T-cell (primary cell): Measurements from ENCODE around the gene MOXD1. TPM values are rescaled to one million over a fixed set of nuclear protein-coding genes. Genes with fewer than 3 reads are reported as not detected.
A peak's percentile ranks its signal among the peaks of the same experiment; 100 is the strongest.
"Not testable (repeated sequence)": the region's sequence is repeated elsewhere in the genome, so short reads cannot be mapped to it uniquely, and the experiment has no call there.

Experiments used
- ATAC-seq, 4 experiments: fragments of 200-7000 bp in 3 of 4; fragments of 150-1000 bp in 1 of 4; cut with Tn5 transposase; replicated peaks in 1 of 4; 1 replicate in 3 of 4; 2 replicates in 1 of 4; pipeline ENCODE4 v1.10.0; 2021; ENCODE audit warnings: moderate library complexity in 3 of 4, mild to moderate bottlenecking in 2 of 4, moderate number of reproducible peaks in 1 of 4
- CTCF ChIA-PET, 2 donors: fragments of 300-600 bp; sonication (Branson Sonifier 250); formaldehyde crosslinking; loops; one replicate each; lab custom pipeline; 2022; ENCODE audit warnings: antibody characterized with exemption in 2 of 2; lab: Charles Lee
- POLR2A ChIA-PET, 2 donors: fragments of 300-600 bp; sonication (Branson Sonifier 250); formaldehyde crosslinking; loops; one replicate each; lab custom pipeline; 2022; ENCODE audit warnings: antibody characterized with exemption in 2 of 2; lab: Charles Lee
- DNase-seq, 35 experiments: peaks; one replicate each; pipeline versions ENCODE4 v3.0.0 to v3.0.0-alpha.2; 2013 to 2023
- H3K27ac ChIP-seq: one replicate; pipeline ENCODE4 v1.5.1; 2013; ENCODE audit warnings: low read length
- H3K27me3 ChIP-seq, 2 experiments: replicated peaks in 1 of 2; 1 replicate in 1 of 2; 2 replicates in 1 of 2; pipeline versions ENCODE4 v1.6.1 to v1.7.0; 2013; ENCODE audit warnings: low read length in 1 of 2, mixed read lengths in 1 of 2; ENCODE audit not compliant: control insufficient read depth in 2 of 2, insufficient read depth in 2 of 2; ENCODE audit errors: extremely low read depth in 1 of 2
- H3K36me3 ChIP-seq, 2 donors: 1 replicate in 1 of 2; 2 replicates in 1 of 2; pipeline versions ENCODE4 v1.6.1 to v1.7.0; 2013; ENCODE audit warnings: low read length in 1 of 2; ENCODE audit not compliant: control insufficient read depth in 2 of 2, insufficient read depth in 1 of 2; ENCODE audit errors: extremely low read depth in 1 of 2
- H3K4me1 ChIP-seq, 2 experiments: 1 replicate in 1 of 2; 2 replicates in 1 of 2; pipeline versions ENCODE4 v1.6.1 to v1.7.0; 2013; ENCODE audit warnings: low read length in 2 of 2, mixed read lengths in 1 of 2; ENCODE audit not compliant: insufficient read depth in 2 of 2, control insufficient read depth in 1 of 2; ENCODE audit errors: extremely low read depth in 1 of 2
- H3K4me3 ChIP-seq, 2 donors: 1 replicate in 1 of 2; 2 replicates in 1 of 2; pipeline versions ENCODE4 v1.5.1 to v1.7.0; 2013; ENCODE audit warnings: mild to moderate bottlenecking in 2 of 2, low read length in 1 of 2, moderate library complexity in 1 of 2; ENCODE audit not compliant: control insufficient read depth in 1 of 2; ENCODE audit errors: extremely low read depth in 1 of 2
- H3K9me3 ChIP-seq: 2 replicates; pipeline ENCODE4 v1.7.0; 2013
- H3K27ac Mint-ChIP-seq, 2 donors: one replicate each; pipeline ENCODE4 v1.8.0; 2020 to 2021; ENCODE audit warnings: mild to moderate bottlenecking in 2 of 2, mixed read lengths in 2 of 2
- H3K27me3 Mint-ChIP-seq, 2 donors: one replicate each; pipeline ENCODE4 v1.8.0; 2021 to 2022; ENCODE audit warnings: mixed read lengths in 2 of 2
- H3K36me3 Mint-ChIP-seq: one replicate; pipeline ENCODE4 v1.8.0; 2021; ENCODE audit warnings: mixed read lengths
- H3K4me1 Mint-ChIP-seq, 3 donors: one replicate each; pipeline ENCODE4 v1.8.0; 2020 to 2022; ENCODE audit warnings: mixed read lengths in 3 of 3, mild to moderate bottlenecking in 1 of 3
- H3K4me3 Mint-ChIP-seq, 3 donors: one replicate each; pipeline ENCODE4 v1.8.0; 2020 to 2022; ENCODE audit warnings: mild to moderate bottlenecking in 3 of 3, mixed read lengths in 3 of 3, moderate library complexity in 3 of 3
- H3K9me3 Mint-ChIP-seq, 3 donors: one replicate each; pipeline ENCODE4 v1.8.0; 2020 to 2022; ENCODE audit warnings: mixed read lengths in 3 of 3
- WGBS: methylation state at CpG from one replicate; pipeline ENCODE4 v1.1.5; 2013; ENCODE audit warnings: missing lambda C conversion rate; ENCODE audit not compliant: insufficient coverage; 5-methylcytosine and 5-hydroxymethylcytosine counted together
- total RNA-seq, 35 experiments: library from RNA in 6 of 35; stranded (reverse) in 6 of 35; fragments of 120-200 nt in 1 of 35; gene quantifications; one replicate each; pipeline versions ENCODE4 v1.2.1 to v1.2.4 and lab custom pipeline; 2013 to 2026

Gene MOXD1
- total RNA-seq, 5 donors from 2014 or later (not counting 1 experiment from before 2014, with no cell fraction given): 0.13 to 0.53 (median 0.15) TPM; not detected in 1

DNA sequence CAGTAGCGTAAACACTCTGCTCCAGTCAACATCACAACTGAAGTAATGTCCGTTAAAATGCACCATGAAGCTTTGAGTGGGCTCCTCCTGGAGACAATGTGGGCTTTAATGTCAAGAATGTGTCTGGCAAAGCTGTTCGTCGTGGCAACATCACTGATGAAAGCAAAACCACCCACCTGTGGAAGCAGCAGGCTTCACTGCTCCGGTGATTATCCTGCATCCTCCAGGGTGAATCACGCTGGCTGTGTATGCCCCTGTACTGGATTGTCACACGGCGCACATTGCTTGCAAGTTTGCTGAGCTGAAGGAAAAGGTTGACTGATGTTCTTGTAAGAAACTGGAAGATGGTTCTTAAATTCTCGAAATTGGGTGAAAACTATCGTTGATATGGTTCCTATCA is 128.5 kb downstream of the MOXD1 start:
- Histone ChIP-seq H3K27ac (no peak overlapping the region), H3K4me3 (no peak overlapping the region), H3K27me3 (peaks cover 0 to 10% of the 10 kb centered on the region in 2 experiments), H3K4me1 (no peaks in the 10 kb centered on the region), H3K36me3 (no peaks in the 10 kb centered on the region), H3K9me3 (no peaks in the 10 kb centered on the region)
- Mint-ChIP-seq H3K27ac (no peak overlapping the region), H3K4me3 (no peak overlapping the region), H3K36me3 (no peaks in the 10 kb centered on the region), H3K27me3 (peaks cover 18 to 20% of the 10 kb centered on the region in 2 donors), H3K4me1 (no peaks in the 10 kb centered on the region), H3K9me3 (no peaks in the 10 kb centered on the region)
- ATAC-seq (peak in 1 of 4 experiments; percentile 13), DNase-seq (no peak)
- 56% methylated on average over 5 of the region's 10 CpGs for WGBS
- CTCF ChIA-PET: interaction anchor here (0.6 to 2.1 kb wide), 4 partner anchors 15 to 429 kb away, joined by 3 to 7 read pairs (median 6); no protein-coding TSS in a partner anchor
- POLR2A ChIA-PET: no interaction called here

DNA sequence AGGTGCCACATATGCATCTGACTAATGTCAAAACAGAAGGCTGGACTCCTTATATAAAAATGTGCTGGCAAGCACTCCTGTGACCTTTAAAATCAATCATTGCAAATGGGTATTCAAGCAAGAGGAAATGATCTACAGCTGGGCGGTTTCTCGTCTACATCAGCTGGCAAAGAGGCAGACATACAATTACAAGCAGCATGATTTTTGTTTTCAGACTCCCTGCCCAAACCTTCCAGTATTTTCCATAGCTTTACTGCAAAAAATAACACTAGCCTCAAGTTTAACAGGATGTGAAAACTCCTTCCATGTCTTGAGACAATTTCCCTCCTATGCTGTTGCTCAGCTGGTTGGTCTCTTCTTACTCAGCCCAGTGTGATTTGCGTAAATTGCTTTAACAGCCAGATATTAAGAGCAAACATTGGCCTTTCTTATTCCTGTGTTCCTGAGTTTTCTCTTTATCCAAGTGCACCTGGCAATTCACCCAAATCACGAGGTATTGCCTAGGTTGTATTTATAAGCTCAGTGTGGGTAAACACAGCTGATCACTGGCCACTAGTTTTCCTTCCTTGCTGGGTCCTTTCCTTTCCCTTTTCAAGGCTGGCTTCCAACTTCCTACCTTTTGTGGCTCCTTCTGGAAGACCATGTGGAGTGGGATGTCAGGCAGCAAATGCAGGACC is 130.4 kb downstream of the MOXD1 start:
- Histone ChIP-seq H3K27ac (no peak overlapping the region), H3K4me1 (no peaks in the 10 kb centered on the region), H3K27me3 (peaks cover 0 to 10% of the 10 kb centered on the region in 2 experiments), H3K9me3 (no peaks in the 10 kb centered on the region), H3K4me3 (no peak overlapping the region), H3K36me3 (no peaks in the 10 kb centered on the region)
- no peak for DNase-seq
- WGBS: 92% methylated on average over 3 of the region's 4 CpGs
- ChIA-PET POLR2A (no interaction called here), CTCF (interaction anchor here (0.6 to 5.6 kb wide), 5 partner anchors 8 to 213 kb away, joined by 3 to 56 read pairs (median 6); no protein-coding TSS in a partner anchor)
- Mint-ChIP-seq H3K27ac (no peak overlapping the region), H3K36me3 (no peaks in the 10 kb centered on the region), H3K4me3 (no peak overlapping the region), H3K4me1 (no peaks in the 10 kb centered on the region), H3K27me3 (peaks cover 14 to 20% of the 10 kb centered on the region in 2 donors), H3K9me3 (no peaks in the 10 kb centered on the region)
- no peak for ATAC-seq

GRCh38 chr6:132268666-132269065 is 132.6 kb downstream of the MOXD1 start:
- H3K27ac Mint-ChIP-seq, H3K36me3 Mint-ChIP-seq, H3K4me1 Mint-ChIP-seq, H3K4me3 ChIP-seq, H3K9me3 Mint-ChIP-seq, H3K36me3 ChIP-seq, H3K4me3 Mint-ChIP-seq, H3K27ac ChIP-seq, H3K9me3 ChIP-seq, ATAC-seq, H3K27me3 ChIP-seq, DNase-seq, POLR2A ChIA-PET, H3K4me1 ChIP-seq: not testable (repeated sequence)
- 69% methylated on average over 4 of the region's 5 CpGs for WGBS
- peaks cover 7 to 11% of the 10 kb centered on the region in 2 donors for H3K27me3 Mint-ChIP-seq
- CTCF ChIA-PET: interaction anchor here (0.6 to 5.6 kb wide), 4 partner anchors 10 to 239 kb away, joined by 3 to 56 read pairs (median 14); no protein-coding TSS in a partner anchor

DNA sequence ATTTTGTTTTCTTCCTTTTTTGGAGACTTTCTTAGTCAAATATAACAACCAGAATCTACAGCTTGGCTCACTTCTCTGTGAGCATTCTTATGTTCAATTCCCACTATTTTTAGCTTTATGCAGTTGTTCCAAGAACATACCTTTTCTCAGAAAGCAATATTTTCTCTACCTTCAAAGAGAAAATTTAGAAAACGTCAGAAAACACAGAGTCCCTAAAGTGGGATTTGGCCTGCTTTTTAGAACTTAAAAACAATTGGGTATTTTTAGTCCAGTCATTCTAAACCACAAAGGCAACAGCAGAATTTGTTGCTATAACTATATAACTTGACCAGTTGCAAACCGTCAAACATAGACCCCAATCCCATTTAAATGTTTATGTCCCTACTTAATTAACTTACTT is 133.1 kb downstream of the MOXD1 start:
- WGBS: no CpG with 5 or more reads among the region's 2 CpGs
- H3K4me3 ChIP-seq: no peak overlapping the region

GRCh38 chr6:132265451-132266097 is 135.7 kb downstream of the MOXD1 start:
- POLR2A ChIA-PET: no interaction called here
- H3K27ac ChIP-seq: no peak overlapping the region
- Mint-ChIP-seq H3K9me3 (no peaks in the 10 kb centered on the region), H3K27me3 (peaks cover 13% of the 10 kb centered on the region in 2 donors), H3K4me1 (no peaks in the 10 kb centered on the region), H3K36me3 (no peaks in the 10 kb centered on the region), H3K4me3 (no peak overlapping the region), H3K27ac (no peak overlapping the region)
- ATAC-seq (no peak), DNase-seq (no peak)
- H3K9me3 ChIP-seq: no peaks in the 10 kb centered on the region
- CTCF ChIA-PET: no interaction called here
- H3K27me3 ChIP-seq: no peaks in the 10 kb centered on the region
- no peaks in the 10 kb centered on the region for H3K36me3 ChIP-seq
- H3K4me3 ChIP-seq: no peak overlapping the region
- no peaks in the 10 kb centered on the region for H3K4me1 ChIP-seq

More for the DNA sequence above, 133.1 kb downstream of the MOXD1 start:
- H3K9me3 ChIP-seq: no peaks in the 10 kb centered on the region
- no peak overlapping the region for H3K4me3 Mint-ChIP-seq
- H3K27me3 ChIP-seq: no peaks in the 10 kb centered on the region
- H3K36me3 Mint-ChIP-seq: no peaks in the 10 kb centered on the region
- POLR2A ChIA-PET: no interaction called here
- H3K27me3 Mint-ChIP-seq: peaks cover 7 to 11% of the 10 kb centered on the region in 2 donors
- no peak for DNase-seq
- H3K4me1 Mint-ChIP-seq: no peaks in the 10 kb centered on the region
- CTCF ChIA-PET: interaction anchor here (0.6 to 5.6 kb wide), 3 partner anchors 11 to 89 kb away, joined by 3 to 56 read pairs (median 11); no protein-coding TSS in a partner anchor
- no peaks in the 10 kb centered on the region for H3K36me3 ChIP-seq
- no peaks in the 10 kb centered on the region for H3K4me1 ChIP-seq
- ATAC-seq: no peak
- H3K9me3 Mint-ChIP-seq: no peaks in the 10 kb centered on the region
- H3K27ac Mint-ChIP-seq: no peak overlapping the region
- no peak overlapping the region for H3K27ac ChIP-seq

GRCh38 chr6:132264021-132264500 is 137.2 kb downstream of the MOXD1 start:
- H3K4me3 ChIP-seq: no peak overlapping the region
- Mint-ChIP-seq H3K27me3 (peaks cover 15 to 22% of the 10 kb centered on the region in 2 donors), H3K4me3 (no peak overlapping the region), H3K27ac (no peak overlapping the region), H3K36me3 (no peaks in the 10 kb centered on the region), H3K9me3 (no peaks in the 10 kb centered on the region), H3K4me1 (no peaks in the 10 kb centered on the region)
- H3K36me3 ChIP-seq: no peaks in the 10 kb centered on the region
- no peaks in the 10 kb centered on the region for H3K27me3 ChIP-seq
- CTCF ChIA-PET: no interaction called here
- H3K9me3 ChIP-seq: no peaks in the 10 kb centered on the region
- no peak for DNase-seq
- POLR2A ChIA-PET: no interaction called here
- 86% methylated on average over 4 of the region's 6 CpGs for WGBS
- ATAC-seq: no peak
- no peaks in the 10 kb centered on the region for H3K4me1 ChIP-seq
- H3K27ac ChIP-seq: no peak overlapping the region
